SU-DHL-6 (cell line): ENCODE measurements around the gene CPPED1.
"Not testable (repeated sequence)": the region's sequence is repeated elsewhere in the genome, so short reads cannot be mapped to it uniquely, and the experiment has no call there.

Experiments used
- H2AFZ ChIP-seq: fragments of 200-600 bp; sonication (generic); 2 replicates; pipeline ENCODE4 v1.6.1; 2014; ENCODE audit warnings: low read depth, mild to moderate bottlenecking, moderate library complexity, mixed read lengths, antibody characterized with exemption, low read length; ENCODE audit not compliant: severe bottlenecking
- H3F3A ChIP-seq: fragments of 200-600 bp; shearing (Covaris generic); 2 replicates; pipeline ENCODE4 v1.6.0; 2016; ENCODE audit warnings: antibody characterized with exemption, mild to moderate bottlenecking; ENCODE audit not compliant: insufficient read depth
- H3K27ac ChIP-seq: fragments of 200-600 bp; sonication (generic); 2 replicates; pipeline ENCODE4 v1.5.1; 2016; ENCODE audit warnings: low read depth, mild to moderate bottlenecking, low read length, moderate library complexity, mixed read lengths
- H3K27me3 ChIP-seq: fragments of 200-600 bp; sonication (generic), shearing (Covaris generic); 2 replicates; pipeline ENCODE4 v1.6.0; 2014; ENCODE audit warnings: mild to moderate bottlenecking, low read length
- H3K36me3 ChIP-seq: fragments of 200-600 bp; sonication (generic); 2 replicates; pipeline ENCODE4 v1.6.1; 2014; ENCODE audit warnings: mild to moderate bottlenecking, low read length, mixed read lengths
- H3K4me2 ChIP-seq: fragments of 300-600, 200-600 bp; shearing (Covaris generic), sonication (generic); 2 replicates; pipeline ENCODE4 v1.6.0; 2014; ENCODE audit warnings: low read length, low read depth, mild to moderate bottlenecking; ENCODE audit not compliant: poor library complexity, severe bottlenecking
- H3K4me3 ChIP-seq: fragments of 200-600 bp; sonication (generic); 2 replicates; pipeline ENCODE4 v1.5.1; 2014; ENCODE audit warnings: antibody characterized with exemption, low read length, mild to moderate bottlenecking, mixed read lengths; ENCODE audit not compliant: insufficient read depth, poor library complexity, severe bottlenecking
- H3K79me2 ChIP-seq: fragments of 200-600 bp; sonication (generic); 2 replicates; pipeline ENCODE4 v1.6.1; 2014; ENCODE audit warnings: mild to moderate bottlenecking, low read length, moderate library complexity; ENCODE audit not compliant: insufficient read depth
- H3K9ac ChIP-seq: fragments of 200-600 bp; sonication (generic); 2 replicates; pipeline ENCODE4 v1.7.0; 2014; ENCODE audit warnings: mild to moderate bottlenecking, low read length
- H3K9me2 ChIP-seq: fragments of 200-600 bp; sonication (generic); replicated peaks from 2 replicates; pipeline ENCODE4 v1.6.1; 2014; ENCODE audit warnings: low read length; ENCODE audit not compliant: insufficient read depth
- H3K9me3 ChIP-seq: fragments of 200-600 bp; sonication (generic); 2 replicates; pipeline ENCODE4 v1.6.1; 2014; ENCODE audit warnings: low read length, mixed read lengths; ENCODE audit not compliant: insufficient read depth
- H4K20me1 ChIP-seq: fragments of 200-600 bp; sonication (generic); 2 replicates; pipeline ENCODE4 v1.6.1; 2014; ENCODE audit warnings: low read depth, mild to moderate bottlenecking, antibody characterized with exemption, low read length, moderate library complexity, mixed read lengths
- EZH2phosphoT487 ChIP-seq: fragments of 200-600 bp; sonication (generic), shearing (Covaris generic); conservative IDR thresholded peaks from 2 replicates; pipeline ENCODE4 v1.6.1; 2018; ENCODE audit warnings: mild to moderate bottlenecking, antibody characterized with exemption, low read length, moderate library complexity, mixed read lengths
- TF ChIP-seq, protein P1 (sequence below): fragments of 200-600 bp; sonication (generic); IDR thresholded peaks from one replicate; pipeline ENCODE4 v1.5.1; 2017; ENCODE audit warnings: antibody characterized with exemption, mild to moderate bottlenecking, low read length, moderate library complexity; ENCODE audit not compliant: insufficient read depth, poor library complexity, severe bottlenecking

Gene CPPED1

DNA sequence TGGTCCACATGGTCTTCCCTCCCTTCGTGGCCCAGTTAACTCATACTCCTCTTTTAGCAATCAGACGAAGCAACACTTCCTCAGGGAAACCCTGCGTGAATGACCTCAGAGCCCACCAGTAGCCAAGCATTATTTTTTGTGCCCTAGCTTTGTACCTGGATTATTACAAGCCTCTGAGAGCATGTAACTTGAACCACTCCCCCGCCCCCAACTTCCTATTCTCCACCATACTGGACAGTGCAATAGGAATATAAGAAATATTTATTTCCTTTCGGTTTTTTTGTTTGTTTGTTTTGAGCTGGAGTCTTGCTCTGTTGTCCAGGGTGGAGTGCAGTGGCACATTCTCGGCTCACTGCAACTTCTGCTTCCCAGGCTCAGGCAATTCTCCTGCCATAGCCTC, 2.9 kb downstream of the CPPED1 start:
- no peak for TF ChIP-seq EZH2phosphoT487
- TF ChIP-seq, protein P1, sequence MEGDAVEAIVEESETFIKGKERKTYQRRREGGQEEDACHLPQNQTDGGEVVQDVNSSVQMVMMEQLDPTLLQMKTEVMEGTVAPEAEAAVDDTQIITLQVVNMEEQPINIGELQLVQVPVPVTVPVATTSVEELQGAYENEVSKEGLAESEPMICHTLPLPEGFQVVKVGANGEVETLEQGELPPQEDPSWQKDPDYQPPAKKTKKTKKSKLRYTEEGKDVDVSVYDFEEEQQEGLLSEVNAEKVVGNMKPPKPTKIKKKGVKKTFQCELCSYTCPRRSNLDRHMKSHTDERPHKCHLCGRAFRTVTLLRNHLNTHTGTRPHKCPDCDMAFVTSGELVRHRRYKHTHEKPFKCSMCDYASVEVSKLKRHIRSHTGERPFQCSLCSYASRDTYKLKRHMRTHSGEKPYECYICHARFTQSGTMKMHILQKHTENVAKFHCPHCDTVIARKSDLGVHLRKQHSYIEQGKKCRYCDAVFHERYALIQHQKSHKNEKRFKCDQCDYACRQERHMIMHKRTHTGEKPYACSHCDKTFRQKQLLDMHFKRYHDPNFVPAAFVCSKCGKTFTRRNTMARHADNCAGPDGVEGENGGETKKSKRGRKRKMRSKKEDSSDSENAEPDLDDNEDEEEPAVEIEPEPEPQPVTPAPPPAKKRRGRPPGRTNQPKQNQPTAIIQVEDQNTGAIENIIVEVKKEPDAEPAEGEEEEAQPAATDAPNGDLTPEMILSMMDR, result no peak
- no peaks in the 10 kb centered on the region for H3K36me3 ChIP-seq
- H3K4me3 ChIP-seq, result no peak overlapping the region
- H3K79me2 ChIP-seq, result no peaks in the 10 kb centered on the region
- H3F3A ChIP-seq, result no peaks in the 10 kb centered on the region
- no peaks in the 10 kb centered on the region for H3K9me3 ChIP-seq
- no peaks in the 10 kb centered on the region for H4K20me1 ChIP-seq
- no peak overlapping the region for H2AFZ ChIP-seq
- H3K9me2 ChIP-seq, result no peaks in the 10 kb centered on the region
- no peaks in the 10 kb centered on the region for H3K27me3 ChIP-seq
- no peak overlapping the region for H3K9ac ChIP-seq
- H3K27ac ChIP-seq, result no peak overlapping the region
- H3K4me2 ChIP-seq, result no peak overlapping the region

DNA sequence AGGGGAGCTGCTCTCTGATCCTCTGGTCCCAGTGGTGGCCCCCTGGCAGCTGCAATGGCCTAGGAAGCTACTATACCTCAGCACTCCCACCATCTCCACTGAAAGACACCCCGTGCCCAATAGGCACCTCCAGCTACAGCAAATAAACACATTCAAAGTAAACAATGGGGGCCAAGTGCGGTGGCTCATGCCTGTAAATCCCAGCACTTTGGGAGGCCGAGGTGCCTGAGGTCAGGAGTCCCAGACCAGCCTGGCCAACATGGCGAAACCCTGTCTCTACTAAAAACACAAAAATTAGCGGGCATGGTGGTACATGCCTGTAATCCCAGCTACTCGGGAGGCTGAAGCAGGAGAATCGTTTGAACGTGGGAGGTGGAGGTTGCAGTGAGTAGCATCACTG, 3.7 kb downstream of the CPPED1 start:
- H3F3A ChIP-seq, H3K9me3 ChIP-seq, H3K79me2 ChIP-seq, H3K27me3 ChIP-seq, H3K4me2 ChIP-seq, H2AFZ ChIP-seq, H3K9ac ChIP-seq, H3K4me3 ChIP-seq, H3K9me2 ChIP-seq, H3K36me3 ChIP-seq, H3K27ac ChIP-seq, H4K20me1 ChIP-seq: not testable (repeated sequence)

DNA sequence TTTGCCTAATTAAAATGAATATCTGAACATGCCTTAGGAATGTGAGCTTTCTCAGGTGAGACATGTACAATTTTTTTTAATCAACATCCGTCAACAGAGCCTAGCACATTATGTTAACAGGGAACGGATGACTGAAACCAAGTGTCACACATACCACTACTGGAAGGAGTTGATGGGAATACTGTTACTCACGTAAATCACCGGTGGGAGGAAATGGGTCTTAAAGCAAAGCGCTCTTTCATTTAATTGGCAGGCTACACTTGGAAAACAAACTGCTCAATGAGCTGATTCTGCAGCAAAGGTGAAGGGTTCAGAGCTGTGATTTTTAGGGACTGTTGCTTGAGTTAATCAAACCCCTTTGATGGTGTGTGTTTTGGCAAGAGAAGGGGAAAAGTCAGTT, 4.8 kb downstream of the CPPED1 start:
- no peak overlapping the region for H3K27ac ChIP-seq
- TF ChIP-seq EZH2phosphoT487, result no peak
- TF ChIP-seq, protein P1, result no peak
- H3K27me3 ChIP-seq, result no peaks in the 10 kb centered on the region
- no peaks in the 10 kb centered on the region for H3K9me2 ChIP-seq
- no peaks in the 10 kb centered on the region for H3K9me3 ChIP-seq
- no peaks in the 10 kb centered on the region for H4K20me1 ChIP-seq
- no peak overlapping the region for H3K4me2 ChIP-seq
- no peak overlapping the region for H3K4me3 ChIP-seq
- H2AFZ ChIP-seq, result no peak overlapping the region
- no peak overlapping the region for H3K9ac ChIP-seq
- no peaks in the 10 kb centered on the region for H3K36me3 ChIP-seq
- H3F3A ChIP-seq, result no peaks in the 10 kb centered on the region
- no peaks in the 10 kb centered on the region for H3K79me2 ChIP-seq

DNA sequence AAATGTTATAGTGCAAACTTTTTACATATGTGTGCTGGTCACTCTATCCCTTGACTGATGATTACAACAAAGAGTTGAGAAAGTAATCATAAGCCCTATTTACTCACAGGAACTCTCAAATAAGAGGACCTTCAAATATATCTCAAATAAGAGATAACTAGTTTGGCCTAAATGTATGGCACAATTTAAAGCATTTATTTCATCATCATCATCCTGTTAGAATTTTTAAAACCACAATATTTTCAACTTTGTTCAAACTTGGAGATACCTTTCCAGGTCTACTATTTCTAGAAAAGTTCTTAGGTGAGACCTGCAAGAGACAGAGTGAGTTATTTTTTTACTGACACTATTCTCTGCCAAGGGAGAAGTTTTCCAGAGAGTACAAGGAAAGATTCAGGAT, 5.5 kb downstream of the CPPED1 start:
- Histone ChIP-seq H3K9ac (no peak overlapping the region), H3K36me3 (no peaks in the 10 kb centered on the region), H3K27me3 (no peaks in the 10 kb centered on the region), H2AFZ (no peak overlapping the region), H3K4me3 (no peak overlapping the region), H3K79me2 (no peaks in the 10 kb centered on the region), H3K9me3 (no peaks in the 10 kb centered on the region), H3F3A (no peaks in the 10 kb centered on the region), H3K4me2 (no peak overlapping the region), H3K27ac (no peak overlapping the region), H3K9me2 (no peaks in the 10 kb centered on the region), H4K20me1 (no peaks in the 10 kb centered on the region)
- no peak for TF ChIP-seq EZH2phosphoT487
- TF ChIP-seq, protein P1, result no peak
